ENCODE measurements around the gene SPAG16. TPM values are rescaled to one million over a fixed set of nuclear protein-coding genes. Genes with fewer than 3 reads are reported as not detected.

The SPAG16 gene
- total RNA-seq, 2 donors from 2014 or later = 27.1 to 29.2 TPM

DNA sequence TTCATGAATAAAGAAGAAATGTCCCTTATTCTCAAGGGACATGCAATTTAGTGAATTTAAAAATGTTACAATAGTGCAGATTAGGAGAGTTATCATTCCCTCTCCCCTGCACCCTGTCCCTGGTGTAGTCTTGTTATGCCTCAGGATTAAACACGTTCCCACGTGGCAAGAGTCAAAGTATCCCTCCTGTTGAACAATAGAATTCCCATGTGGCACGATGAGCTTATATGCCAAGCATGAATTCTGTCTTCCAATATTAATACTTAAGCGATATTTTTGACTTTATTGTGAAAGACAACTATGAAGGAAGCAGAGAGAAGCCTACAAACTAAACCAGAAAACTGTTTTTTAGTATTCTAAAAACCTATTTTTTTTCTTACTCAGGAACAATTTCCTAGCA lies 36.7 kb upstream of the SPAG16 start:
- intact Hi-C loops (cut with DNase I) = no loop called here
- DNase-seq (ENCODE audit: low spot score) = no peak
- H3K36me3 ChIP-seq = no peaks in the 10 kb centered on the region
- H3K4me1 ChIP-seq (replicated peaks) = no peaks in the 10 kb centered on the region
- H3K27ac ChIP-seq = no peak overlapping the region
- no peak overlapping the region for H3K4me3 ChIP-seq
- TF ChIP-seq POLR2A (IDR thresholded peaks at IDR 0.05) (no peak), POLR2AphosphoS5 (IDR thresholded peaks at IDR 0.05) (no peak)
- TF ChIP-seq, protein P1, sequence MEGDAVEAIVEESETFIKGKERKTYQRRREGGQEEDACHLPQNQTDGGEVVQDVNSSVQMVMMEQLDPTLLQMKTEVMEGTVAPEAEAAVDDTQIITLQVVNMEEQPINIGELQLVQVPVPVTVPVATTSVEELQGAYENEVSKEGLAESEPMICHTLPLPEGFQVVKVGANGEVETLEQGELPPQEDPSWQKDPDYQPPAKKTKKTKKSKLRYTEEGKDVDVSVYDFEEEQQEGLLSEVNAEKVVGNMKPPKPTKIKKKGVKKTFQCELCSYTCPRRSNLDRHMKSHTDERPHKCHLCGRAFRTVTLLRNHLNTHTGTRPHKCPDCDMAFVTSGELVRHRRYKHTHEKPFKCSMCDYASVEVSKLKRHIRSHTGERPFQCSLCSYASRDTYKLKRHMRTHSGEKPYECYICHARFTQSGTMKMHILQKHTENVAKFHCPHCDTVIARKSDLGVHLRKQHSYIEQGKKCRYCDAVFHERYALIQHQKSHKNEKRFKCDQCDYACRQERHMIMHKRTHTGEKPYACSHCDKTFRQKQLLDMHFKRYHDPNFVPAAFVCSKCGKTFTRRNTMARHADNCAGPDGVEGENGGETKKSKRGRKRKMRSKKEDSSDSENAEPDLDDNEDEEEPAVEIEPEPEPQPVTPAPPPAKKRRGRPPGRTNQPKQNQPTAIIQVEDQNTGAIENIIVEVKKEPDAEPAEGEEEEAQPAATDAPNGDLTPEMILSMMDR (IDR thresholded peaks at IDR 0.05) = no peak
- WGBS = 63% methylated on average over 4 of the region's 4 CpGs
- no peaks in the 10 kb centered on the region for H3K27me3 ChIP-seq (replicated peaks; ENCODE audit: insufficient read depth)
- H3K9me3 ChIP-seq = no peaks in the 10 kb centered on the region

DNA sequence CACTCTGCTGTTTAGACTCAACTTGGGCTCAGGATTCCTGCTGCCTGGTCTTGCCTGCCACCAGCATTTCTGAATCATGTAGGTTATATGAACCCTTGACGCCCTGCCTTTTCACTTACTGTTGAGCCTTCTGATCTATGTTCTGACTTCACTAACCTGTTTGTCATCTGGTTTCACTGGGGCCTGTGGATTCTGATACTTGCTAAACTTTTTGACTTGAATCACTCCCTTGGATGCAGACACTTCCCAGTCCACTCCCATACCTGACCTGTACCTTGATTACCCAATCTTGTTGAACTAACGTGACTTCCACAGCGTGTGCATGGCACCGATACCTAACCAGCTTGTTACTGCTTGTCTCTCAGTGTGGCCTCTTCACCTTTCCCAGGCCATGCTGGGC lies 35.6 kb upstream of the SPAG16 start:
- Histone ChIP-seq H3K9me3 (no peaks in the 10 kb centered on the region), H3K27ac (no peak overlapping the region), H3K4me3 (no peak overlapping the region), H3K36me3 (no peaks in the 10 kb centered on the region), H3K4me1 (replicated peaks) (no peaks in the 10 kb centered on the region), H3K27me3 (replicated peaks; ENCODE audit: insufficient read depth) (no peaks in the 10 kb centered on the region)
- no peak for DNase-seq (ENCODE audit: low spot score)
- TF ChIP-seq, protein P1 (IDR thresholded peaks at IDR 0.05) = no peak
- TF ChIP-seq POLR2A (IDR thresholded peaks at IDR 0.05) (no peak), POLR2AphosphoS5 (IDR thresholded peaks at IDR 0.05) (no peak)
- intact Hi-C loops (cut with DNase I) = no loop called here
- WGBS = 86% methylated on average over 4 of the region's 4 CpGs

DNA sequence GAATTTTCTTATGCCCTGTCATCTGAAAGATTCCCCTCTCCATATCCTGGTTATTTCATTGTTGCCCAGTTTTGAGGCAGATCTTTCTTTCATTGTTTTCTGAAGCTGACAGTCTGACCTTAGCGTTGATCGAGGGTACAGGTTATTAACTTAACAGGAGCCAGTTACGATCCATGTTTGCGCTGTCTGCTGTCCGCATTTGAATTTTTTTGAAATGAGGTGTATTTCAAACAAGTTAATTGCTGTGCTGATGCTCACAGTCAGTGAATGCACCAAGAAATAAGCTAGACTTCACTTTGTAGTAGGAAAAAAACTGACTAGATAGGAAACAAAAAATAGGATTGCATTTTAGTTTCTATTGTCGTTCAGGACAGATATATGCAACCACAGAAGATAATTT lies 34.8 kb upstream of the SPAG16 start:
- H3K4me3 ChIP-seq = no peak overlapping the region
- 59% methylated on average over 6 of the region's 6 CpGs for WGBS
- H3K4me1 ChIP-seq (replicated peaks) = no peaks in the 10 kb centered on the region
- H3K9me3 ChIP-seq = no peaks in the 10 kb centered on the region
- TF ChIP-seq POLR2AphosphoS5 (IDR thresholded peaks at IDR 0.05) = no peak
- no peak for TF ChIP-seq POLR2A (IDR thresholded peaks at IDR 0.05)
- TF ChIP-seq, protein P1 (IDR thresholded peaks at IDR 0.05) = no peak
- DNase-seq (ENCODE audit: low spot score) = no peak
- intact Hi-C loops (cut with DNase I) = no loop called here
- H3K27me3 ChIP-seq (replicated peaks; ENCODE audit: insufficient read depth) = no peaks in the 10 kb centered on the region
- no peak overlapping the region for H3K27ac ChIP-seq
- H3K36me3 ChIP-seq = no peaks in the 10 kb centered on the region

DNA sequence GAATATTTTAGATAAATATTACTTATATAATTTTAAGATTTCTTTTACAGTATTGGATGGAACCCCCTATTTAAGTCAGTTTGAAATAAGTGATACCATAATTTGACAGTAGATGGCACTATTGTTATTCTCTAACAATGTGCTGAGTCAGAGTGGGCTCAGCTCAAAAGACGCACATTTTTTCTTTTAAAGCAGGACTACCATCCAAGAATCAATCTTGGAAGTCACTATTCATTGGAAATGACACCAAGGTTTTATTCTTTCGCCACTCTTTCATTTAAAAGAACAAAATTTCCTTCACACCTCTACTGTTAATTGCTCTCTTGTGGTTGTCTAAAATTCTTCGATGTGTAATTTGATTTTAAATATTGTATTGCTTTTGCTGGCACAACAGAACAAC lies 32.6 kb upstream of the SPAG16 start:
- no peaks in the 10 kb centered on the region for H3K9me3 ChIP-seq
- no peaks in the 10 kb centered on the region for H3K27me3 ChIP-seq (replicated peaks; ENCODE audit: insufficient read depth)
- TF ChIP-seq POLR2A (IDR thresholded peaks at IDR 0.05) (no peak), POLR2AphosphoS5 (IDR thresholded peaks at IDR 0.05) (no peak)
- TF ChIP-seq, protein P1 (IDR thresholded peaks at IDR 0.05) = peak in 3 of 4 experiments; percentile 66 to 78 (median 75)
- H3K36me3 ChIP-seq = no peaks in the 10 kb centered on the region
- no peak overlapping the region for H3K27ac ChIP-seq
- intact Hi-C loops (cut with DNase I) = no loop called here
- no peak overlapping the region for H3K4me3 ChIP-seq
- WGBS = 31% methylated on average over 3 of the region's 3 CpGs
- no peaks in the 10 kb centered on the region for H3K4me1 ChIP-seq (replicated peaks)
- no peak for DNase-seq (ENCODE audit: low spot score)

DNA sequence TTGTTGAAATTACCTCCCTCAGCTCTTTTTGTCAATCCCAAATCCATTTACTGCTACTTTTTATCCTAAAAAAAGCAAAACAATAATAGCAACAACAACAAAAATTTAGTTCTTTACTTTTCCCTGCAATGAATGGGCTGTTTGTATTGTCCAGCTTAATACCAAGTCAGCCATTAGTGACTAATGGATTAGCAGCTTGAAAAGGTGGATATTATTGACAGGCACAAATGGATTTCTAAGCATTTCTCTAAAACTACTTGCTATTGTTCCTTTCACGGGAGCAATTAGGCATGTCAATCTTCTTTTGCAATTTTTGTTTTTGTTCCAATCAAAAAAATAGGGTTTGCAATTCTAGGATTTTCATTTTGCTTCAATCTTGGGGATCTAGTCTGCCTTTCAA lies 32.1 kb upstream of the SPAG16 start:
- TF ChIP-seq POLR2A (IDR thresholded peaks at IDR 0.05) (no peak), POLR2AphosphoS5 (IDR thresholded peaks at IDR 0.05) (no peak)
- TF ChIP-seq, protein P1 (IDR thresholded peaks at IDR 0.05) = no peak
- H3K9me3 ChIP-seq = no peaks in the 10 kb centered on the region
- H3K27me3 ChIP-seq (replicated peaks; ENCODE audit: insufficient read depth) = no peaks in the 10 kb centered on the region
- H3K4me1 ChIP-seq (replicated peaks) = no peaks in the 10 kb centered on the region
- H3K36me3 ChIP-seq = no peaks in the 10 kb centered on the region
- H3K4me3 ChIP-seq = no peak overlapping the region
- no peak for DNase-seq (ENCODE audit: low spot score)
- WGBS = 47% methylated on average over 1 of the region's 1 CpG
- intact Hi-C loops (cut with DNase I) = no loop called here
- no peak overlapping the region for H3K27ac ChIP-seq

All from prostate gland (tissue), 2 donors.